Activated effector memory CD4-positive, alpha-beta T cell treated with Interleukin-2 at 50 U/mL for 16 hours (primary cell): ENCODE results near the gene IQCB1.

Source experiments
- DNase-seq: peaks from one replicate; pipeline ENCODE4 v3.0.0-alpha.2; 2020

IQCB1 gene

GRCh38 chr3:121740896-121741295 is 94.0 kb downstream of the IQCB1 start:
- DNase-seq = no peak

- no peak for DNase-seq
Observed at GRCh38 chr3:121739902-121740301, 95.0 kb downstream of the IQCB1 start.

GRCh38 chr3:121737644-121738043 is 97.2 kb downstream of the IQCB1 start:
- no peak for DNase-seq

- DNase-seq = no peak
Observed at GRCh38 chr3:121736112-121736511, 98.7 kb downstream of the IQCB1 start.

- no peak for DNase-seq
Observed at GRCh38 chr3:121735047-121735696, 99.7 kb downstream of the IQCB1 start.

GRCh38 chr3:121730940-121731687 is 103.7 kb downstream of the IQCB1 start:
- no peak for DNase-seq

- no peak for DNase-seq
Observed at GRCh38 chr3:121724130-121724529, 110.7 kb downstream of the IQCB1 start.

GRCh38 chr3:121723485-121723884 is 111.4 kb downstream of the IQCB1 start:
- no peak for DNase-seq

- no peak for DNase-seq
Observed at GRCh38 chr3:121722411-121722810, 112.4 kb downstream of the IQCB1 start.

GRCh38 chr3:121720163-121720562 is 114.7 kb downstream of the IQCB1 start:
- DNase-seq = no peak
